GM21528 (cell line): Measurements from ENCODE around the gene CLIC1.
A peak's percentile ranks its signal among the peaks of the same experiment; 100 is the strongest.

Experiments used
- ATAC-seq: cut with Tn5 transposase; IDR thresholded peaks from one replicate; pipeline ENCODE4 v1.9.1; 2021; ENCODE audit warnings: mild to moderate bottlenecking, moderate library complexity; ENCODE audit not compliant: unreplicated experiment, low FRiP score

Gene CLIC1

GRCh38 chr6:31736021-31736767 is at the start of gene CLIC1:
CLIC1 (minus strand) TSS chr6:31736530; CDS start chr6:31736300, 230 bp downstream.
- no peak for ATAC-seq

DNA sequence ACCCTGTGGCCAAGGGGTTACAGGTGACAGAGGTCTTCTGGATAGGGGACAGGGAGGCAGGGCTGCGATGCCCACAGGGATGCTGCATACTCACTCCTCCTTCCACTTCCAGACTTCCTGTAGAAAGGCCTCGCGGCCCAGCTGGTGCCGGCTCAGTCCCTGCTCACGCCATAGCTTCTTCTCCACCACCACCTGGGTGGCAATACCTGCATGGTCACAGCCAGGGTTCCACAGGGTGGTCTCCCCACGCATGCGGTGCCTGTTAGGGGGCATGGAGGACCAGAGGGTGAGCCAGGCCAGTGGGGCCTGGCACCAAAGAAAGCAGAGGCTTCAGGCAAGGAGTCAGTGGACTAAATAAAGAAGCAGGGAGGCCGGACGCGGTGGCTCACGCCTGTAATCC is 49.1 kb upstream of the CLIC1 start:
- ATAC-seq: no peak

GRCh38 chr6:31784098-31784925 is 48.0 kb upstream of the CLIC1 start:
- no peak for ATAC-seq

DNA sequence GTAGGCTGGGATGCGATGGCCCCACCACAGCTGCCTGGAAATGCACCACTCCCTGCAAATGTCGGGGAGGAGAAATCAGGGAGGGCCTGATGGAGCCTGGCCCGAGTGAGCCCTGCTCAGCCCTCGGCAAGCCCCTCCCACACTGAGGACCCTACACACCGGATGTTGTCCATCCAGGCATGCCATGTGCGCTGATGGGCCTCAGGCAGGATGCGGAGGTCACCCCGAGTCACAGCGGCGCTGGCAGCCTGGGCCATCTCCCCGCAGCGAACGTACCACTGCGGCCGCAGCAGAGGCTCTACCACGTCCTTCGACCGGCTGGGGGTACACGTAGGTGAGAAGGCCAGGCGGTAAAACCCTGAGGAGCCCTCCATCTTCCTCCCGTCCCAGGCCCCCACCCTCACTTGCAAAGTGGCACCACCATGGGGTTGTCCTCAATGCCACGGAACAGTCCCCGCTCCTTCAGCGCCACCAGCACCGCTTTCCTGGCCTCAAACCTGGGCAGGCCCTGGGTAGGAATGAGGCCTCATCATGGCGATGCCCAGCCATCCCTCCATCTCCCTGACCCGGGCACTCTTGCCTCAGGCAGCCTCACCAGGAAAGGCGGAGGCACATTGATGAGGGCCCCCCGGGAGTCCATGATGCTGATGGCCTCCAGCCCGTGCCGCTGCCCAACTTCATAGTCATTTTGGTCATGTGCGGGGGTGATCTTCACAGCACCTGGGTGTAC is 46.0 kb upstream of the CLIC1 start:
- ATAC-seq: no peak

- ATAC-seq: no peak
Measured at GRCh38 chr6:31781244-31782125, 45.2 kb upstream of the CLIC1 start.

DNA sequence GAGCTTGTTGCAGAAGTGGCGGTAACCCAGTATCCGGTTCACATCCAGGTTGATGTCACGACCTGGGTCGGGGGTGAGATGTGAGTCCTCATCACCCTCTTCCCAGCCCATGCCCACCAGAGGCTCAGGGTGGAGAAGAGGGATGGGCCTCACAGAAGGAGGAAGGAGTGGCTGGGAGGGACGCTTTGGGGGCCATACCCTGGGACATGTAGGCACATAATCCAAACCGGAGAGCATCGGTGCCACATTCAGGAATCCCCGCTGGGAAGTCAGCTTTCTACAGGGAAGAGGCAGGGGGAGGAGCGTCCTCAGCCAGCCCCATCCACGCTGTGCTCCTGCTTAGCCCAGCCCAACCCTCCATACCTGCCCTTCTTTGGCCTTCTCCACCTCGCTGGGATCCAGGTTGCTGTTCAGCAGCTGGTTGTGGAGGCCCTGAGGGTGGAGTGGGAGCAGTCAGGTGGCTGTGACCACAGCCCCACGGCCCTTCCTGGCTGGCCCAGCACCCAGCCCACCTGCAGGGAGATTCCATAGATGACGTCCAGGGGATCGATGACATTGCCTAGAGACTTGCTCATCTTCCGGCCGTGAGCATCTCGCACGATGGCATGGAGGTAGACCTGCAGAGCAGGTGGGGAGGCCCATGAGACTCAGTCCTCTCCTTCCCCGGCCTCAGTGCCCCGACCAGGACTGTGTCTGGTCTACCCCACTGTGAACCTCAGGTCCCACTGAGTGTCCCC is 44.3 kb upstream of the CLIC1 start:
- ATAC-seq: no peak

- no peak for ATAC-seq
Measured at GRCh38 chr6:31779908-31780307, 43.6 kb upstream of the CLIC1 start.

GRCh38 chr6:31778999-31779885 is 42.9 kb upstream of the CLIC1 start:
- ATAC-seq: no peak

GRCh38 chr6:31778193-31778592 is 41.9 kb upstream of the CLIC1 start:
- no peak for ATAC-seq

DNA sequence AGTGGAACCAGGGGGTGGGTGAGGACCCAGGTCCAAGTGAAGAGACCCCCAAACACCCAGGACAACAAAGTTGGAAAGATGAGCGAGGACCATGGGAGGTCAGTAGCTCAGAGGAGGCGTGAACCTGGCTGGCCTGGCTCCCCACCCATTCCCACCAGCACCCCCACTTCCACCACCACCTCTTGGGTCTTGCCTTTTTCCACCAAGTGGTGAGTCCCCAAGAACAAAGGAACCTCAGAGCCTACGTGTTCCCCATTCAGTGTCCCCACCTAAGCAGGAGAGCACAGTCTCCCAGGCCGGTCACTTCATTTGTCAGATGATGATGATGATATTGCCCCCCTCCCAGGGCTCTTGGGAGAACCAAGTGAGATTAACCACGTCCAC is 41.3 kb upstream of the CLIC1 start:
- no peak for ATAC-seq

DNA sequence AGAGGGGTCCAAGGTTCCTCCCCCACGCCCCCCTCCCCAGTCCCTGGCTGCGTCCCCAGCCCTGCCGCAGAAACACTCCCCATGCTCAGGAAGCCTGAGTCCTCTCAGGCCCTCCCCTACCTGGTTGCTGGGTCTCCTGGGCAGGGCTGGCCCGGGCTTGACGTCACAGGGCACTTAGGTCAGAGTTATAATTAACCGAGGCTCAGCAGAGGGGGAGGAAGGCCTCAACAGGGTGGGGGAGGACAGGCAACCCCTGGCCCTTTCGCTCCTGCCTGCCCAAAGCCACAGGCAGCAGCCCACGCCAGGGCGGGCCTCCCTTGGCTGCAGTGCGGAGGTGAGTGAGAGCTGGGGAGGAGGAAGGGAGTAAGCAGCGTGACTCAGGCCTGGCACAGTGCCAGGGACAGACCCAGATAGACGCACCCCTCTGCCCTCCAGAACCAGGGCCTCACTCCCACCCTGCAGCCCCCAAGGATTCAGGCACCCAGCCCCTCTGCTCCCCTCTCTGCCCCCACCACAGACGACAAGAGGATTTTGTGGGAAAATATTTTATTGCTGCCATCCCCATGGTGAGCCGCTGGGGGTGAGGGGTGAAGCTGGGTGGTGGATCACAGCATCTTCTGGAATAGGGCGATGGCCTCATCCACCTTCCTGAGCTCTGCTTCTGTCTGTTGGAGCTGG is 40.8 kb upstream of the CLIC1 start, which contains the start of gene VWA7:
VWA7 (minus strand) TSS at position 340 of the 678 bp plus-strand sequence. CDS start 549 bp downstream, outside the sequence.
- peak; percentile 55 for ATAC-seq

DNA sequence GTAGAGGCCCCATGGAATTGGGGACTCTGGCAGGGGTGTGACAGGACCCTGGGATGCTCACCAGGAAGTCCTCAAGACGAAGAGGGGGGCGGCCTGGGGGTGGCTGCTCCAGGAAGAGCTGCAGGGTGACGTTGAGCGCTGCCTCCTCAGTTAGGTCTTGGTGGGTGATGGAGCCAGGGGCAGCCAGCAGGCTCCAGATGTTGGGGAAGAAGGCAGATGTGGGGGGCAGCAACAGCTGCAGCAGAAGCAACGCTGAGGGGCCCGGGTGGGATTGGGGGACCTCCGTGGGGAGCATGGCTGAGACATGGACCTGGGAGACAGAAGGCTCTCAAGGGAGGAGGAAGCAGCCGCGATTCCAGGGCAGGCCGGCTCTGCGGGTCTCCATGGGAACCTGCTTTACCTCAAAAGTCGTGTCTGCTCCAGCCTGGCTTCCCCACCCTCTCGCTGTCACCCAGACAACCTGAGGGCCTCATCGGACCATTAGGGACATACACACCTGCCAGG is 40.2 kb upstream of the CLIC1 start:
- no peak for ATAC-seq

DNA sequence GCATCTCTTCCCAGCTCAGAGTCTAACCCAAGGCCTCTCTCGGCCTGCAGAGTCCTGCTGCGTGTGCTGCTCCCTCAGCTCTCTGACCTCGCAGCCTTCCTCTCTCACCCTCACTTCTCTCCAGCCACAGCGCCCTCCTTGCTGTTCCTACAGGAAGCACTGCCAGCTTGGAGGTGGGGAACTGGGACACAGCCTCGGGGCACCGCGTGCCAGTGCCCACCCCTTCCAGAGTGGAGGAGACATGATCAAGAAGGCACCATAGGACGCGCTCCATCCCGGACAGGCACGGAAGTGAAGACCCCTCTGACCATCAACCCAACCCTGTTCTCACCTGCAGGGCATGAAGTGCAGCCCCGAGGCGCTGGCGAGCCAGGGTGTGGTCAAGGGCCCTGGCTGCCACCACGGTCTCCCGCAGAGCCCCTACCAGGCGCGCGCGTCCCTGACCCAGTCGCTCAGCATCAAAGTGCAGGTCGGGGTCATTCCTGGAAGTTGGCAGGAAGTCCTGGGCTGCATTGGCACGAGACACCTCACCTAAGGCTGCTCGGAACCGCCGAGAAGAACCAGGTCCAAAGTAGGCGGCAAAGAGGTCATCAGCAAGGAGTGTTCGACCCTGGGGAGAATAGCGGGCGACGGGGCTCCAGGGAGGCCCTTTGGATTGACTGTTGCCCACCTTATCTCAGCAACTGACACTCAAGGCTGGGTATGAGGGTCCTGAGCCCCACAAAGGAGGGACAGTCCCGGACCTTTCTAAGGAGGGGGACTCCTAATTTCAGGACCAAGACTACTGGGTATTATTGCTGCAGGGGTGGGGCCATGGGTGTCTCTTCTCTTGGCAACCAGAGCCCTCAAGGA is 39.5 kb upstream of the CLIC1 start:
- no peak for ATAC-seq

DNA sequence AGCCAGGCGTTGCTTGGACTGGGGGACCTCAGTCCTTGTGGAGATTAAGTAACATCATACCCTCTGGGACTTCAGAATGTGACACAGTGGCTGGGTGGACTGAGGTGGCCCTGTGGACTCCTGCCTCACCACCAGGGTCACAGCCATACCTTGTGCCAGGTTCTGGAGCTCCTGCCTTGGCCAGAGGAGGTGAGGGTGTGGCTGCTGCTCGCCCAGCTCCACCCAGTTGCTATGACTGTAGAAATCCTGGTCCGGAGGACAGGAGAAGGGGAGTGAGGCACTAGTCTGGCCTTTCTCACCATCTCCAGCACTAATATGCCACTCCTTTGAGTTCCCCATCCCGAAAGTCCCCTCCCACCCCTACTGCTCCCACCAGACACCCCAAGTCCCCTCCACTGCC is 38.9 kb upstream of the CLIC1 start:
- ATAC-seq: no peak

GRCh38 chr6:31771992-31772358 is 35.6 kb upstream of the CLIC1 start:
- no peak for ATAC-seq

GRCh38 chr6:31770860-31771259 is 34.5 kb upstream of the CLIC1 start:
- no peak for ATAC-seq
